Cardiac fibroblast (primary cell): ENCODE results near the gene C3orf20.
A peak's percentile ranks its signal among the peaks of the same experiment; 100 is the strongest.

ENCODE experiments used
- DNase-seq, 2 donors: peaks; one replicate each; pipeline versions ENCODE4 v3.0.0 to v3.0.0-alpha.2; 2010; ENCODE audit warnings: low read depth in 2 of 2
- H3K4me3 ChIP-seq, 2 donors: replicated peaks in 1 of 2; 1 replicate in 1 of 2; 2 replicates in 1 of 2; pipeline ENCODE4 v1.5.1; 2011; ENCODE audit warnings: low read depth in 2 of 2, low read length in 2 of 2, mild to moderate bottlenecking in 2 of 2, moderate library complexity in 1 of 2
- TF ChIP-seq, protein P1 (sequence below): IDR thresholded peaks from one replicate; pipeline ENCODE4 v1.5.1; 2011; ENCODE audit warnings: low read depth, mild to moderate bottlenecking, low read length, inconsistent platforms

The C3orf20 gene

DNA sequence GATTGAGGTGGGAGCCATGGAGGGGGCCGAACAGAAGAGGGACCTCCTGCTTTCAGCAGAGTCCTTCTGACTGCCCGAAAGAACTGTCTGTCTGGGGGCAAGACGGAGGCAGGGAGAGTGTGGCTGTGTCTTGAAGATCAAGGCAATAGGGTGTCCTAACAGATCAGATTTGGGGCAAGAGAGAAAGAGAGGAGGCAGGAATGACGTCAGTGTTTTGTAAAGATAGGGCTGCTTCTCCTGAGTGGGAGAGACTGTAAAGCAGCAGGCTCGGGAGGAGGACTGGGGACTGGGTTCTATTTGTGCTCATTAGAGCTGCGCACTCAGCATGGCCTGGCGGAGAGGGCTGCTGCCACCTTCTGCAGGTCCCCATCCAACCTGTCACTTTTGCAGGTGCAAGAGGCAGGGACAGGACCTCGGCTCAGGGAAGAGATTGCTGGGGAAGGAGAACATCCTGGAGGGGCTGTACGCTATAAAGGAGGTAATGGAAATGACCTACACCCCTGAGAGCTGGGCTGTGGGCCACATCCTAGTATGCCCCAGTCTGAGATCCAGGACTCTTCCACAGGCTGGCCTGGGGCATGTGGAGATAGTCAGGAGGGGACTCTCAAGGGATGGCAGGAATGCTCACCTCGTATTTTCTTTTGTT is 114.8 kb downstream of the C3orf20 start:
- no peak for DNase-seq
- TF ChIP-seq, protein P1, sequence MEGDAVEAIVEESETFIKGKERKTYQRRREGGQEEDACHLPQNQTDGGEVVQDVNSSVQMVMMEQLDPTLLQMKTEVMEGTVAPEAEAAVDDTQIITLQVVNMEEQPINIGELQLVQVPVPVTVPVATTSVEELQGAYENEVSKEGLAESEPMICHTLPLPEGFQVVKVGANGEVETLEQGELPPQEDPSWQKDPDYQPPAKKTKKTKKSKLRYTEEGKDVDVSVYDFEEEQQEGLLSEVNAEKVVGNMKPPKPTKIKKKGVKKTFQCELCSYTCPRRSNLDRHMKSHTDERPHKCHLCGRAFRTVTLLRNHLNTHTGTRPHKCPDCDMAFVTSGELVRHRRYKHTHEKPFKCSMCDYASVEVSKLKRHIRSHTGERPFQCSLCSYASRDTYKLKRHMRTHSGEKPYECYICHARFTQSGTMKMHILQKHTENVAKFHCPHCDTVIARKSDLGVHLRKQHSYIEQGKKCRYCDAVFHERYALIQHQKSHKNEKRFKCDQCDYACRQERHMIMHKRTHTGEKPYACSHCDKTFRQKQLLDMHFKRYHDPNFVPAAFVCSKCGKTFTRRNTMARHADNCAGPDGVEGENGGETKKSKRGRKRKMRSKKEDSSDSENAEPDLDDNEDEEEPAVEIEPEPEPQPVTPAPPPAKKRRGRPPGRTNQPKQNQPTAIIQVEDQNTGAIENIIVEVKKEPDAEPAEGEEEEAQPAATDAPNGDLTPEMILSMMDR = no peak
- H3K4me3 ChIP-seq = no peak overlapping the region

DNA sequence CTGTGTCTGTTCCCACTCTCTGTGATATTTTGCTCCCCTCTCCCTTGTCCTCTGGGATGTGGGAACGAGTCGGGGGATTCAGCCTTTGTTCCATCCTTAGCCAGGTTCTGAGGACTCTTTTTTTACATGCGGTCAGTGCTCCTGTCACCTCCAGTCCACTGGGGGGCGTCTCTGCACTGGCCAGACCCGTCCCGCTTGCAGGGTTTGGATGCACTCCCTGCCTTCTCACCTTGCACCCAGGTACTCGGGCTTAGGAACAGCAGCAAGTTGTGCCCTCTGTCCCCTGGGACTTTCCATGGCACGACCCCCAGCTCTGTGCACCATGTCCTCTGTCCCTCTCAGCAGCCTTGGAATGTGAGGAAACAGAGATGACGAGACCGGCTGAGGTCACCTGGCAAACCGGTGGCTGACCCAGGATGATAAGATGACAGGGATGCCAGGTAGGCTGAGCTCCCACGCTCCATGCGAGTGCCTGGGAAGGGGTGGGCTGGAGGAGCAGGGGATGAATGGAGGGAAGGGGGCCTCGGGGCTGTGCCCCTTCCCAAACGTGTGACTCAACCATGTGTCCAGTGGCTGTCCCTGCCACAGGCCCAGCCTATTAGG is 116.5 kb downstream of the C3orf20 start:
- TF ChIP-seq, protein P1 = peak; percentile 76
- DNase-seq = peak; percentile 46 to 57
- H3K4me3 ChIP-seq = no peak overlapping the region

DNA sequence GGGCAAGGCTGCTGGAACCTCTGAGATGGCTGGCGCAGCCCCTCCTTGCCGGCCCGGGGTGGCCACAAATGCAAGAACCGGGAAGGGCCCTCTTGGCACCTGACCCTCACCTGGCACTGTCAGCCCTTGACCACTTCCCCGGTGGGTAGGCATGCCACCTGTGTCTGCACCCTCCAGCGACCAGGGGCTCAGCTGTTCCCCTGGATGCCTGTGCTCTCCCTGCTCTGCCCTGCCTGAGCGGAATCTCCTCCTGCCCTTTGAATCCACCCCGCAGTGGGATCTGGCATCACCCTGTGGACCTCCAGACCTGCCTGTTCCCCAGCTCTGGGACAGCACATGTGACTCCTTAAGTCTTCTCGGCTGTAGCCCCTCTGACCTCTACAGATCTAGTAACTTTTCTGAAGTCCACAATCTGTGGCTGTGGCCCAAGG is 117.8 kb downstream of the C3orf20 start:
- TF ChIP-seq, protein P1 = no peak

DNA sequence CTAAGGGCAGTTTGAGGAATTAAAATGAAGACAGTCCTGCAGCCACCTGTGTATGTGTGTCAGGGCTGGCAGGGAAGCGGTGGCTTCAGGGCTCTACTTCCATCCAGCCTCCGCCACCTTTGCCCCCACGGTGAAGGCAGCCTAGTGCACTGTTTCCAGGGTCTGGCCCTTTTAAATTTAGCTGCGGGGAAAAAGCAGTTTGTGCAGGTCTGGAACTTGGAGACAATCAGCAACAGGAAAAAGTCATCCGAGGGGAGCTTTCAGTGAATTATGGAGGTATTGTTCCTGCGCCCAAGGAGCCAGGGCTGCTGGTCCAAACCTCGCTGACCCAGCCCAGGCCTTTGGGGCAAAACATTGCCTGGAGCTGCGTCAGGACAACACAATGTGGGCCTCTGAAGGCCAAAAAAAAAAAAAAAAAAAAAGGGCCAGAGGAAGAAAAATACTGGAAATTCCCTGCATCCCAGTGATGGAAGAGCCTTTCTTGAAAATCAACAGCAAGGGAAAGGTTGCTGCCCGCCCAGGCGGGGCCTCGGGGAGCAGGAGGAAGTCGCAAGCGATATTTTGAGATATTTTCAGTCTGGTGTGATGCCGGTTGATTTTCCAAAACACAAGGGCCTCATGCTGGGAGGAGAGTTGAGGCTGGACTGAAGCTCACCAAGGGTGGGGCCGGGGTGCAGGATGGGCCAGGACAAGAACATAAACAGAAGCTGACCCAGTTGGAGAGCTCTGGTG is 118.4 kb downstream of the C3orf20 start:
- TF ChIP-seq, protein P1 = no peak
- no peak for DNase-seq
- H3K4me3 ChIP-seq = no peak overlapping the region

More for the DNA sequence above, 117.8 kb downstream of the C3orf20 start:
- no peak overlapping the region for H3K4me3 ChIP-seq
- DNase-seq = no peak

DNA sequence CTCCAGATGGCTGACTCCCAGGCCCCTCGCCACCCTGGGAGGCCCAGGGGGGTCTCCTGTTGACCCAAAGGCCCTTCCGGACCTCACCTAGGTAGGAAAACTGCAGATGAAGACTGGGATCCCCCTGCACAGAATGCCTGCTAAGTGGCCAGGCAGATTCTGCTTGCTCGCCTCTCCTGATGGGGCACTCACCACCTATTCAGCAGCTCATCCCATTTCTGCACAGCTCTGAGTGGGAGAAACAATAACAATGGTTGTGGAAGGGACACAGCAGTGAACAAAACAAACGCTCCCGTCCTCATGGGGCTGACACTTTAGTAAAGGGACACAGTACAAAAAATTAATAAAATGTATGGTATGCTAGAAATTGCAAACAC is 118.9 kb downstream of the C3orf20 start:
- no peak for DNase-seq
- TF ChIP-seq, protein P1 = no peak
- H3K4me3 ChIP-seq = no peak overlapping the region

DNA sequence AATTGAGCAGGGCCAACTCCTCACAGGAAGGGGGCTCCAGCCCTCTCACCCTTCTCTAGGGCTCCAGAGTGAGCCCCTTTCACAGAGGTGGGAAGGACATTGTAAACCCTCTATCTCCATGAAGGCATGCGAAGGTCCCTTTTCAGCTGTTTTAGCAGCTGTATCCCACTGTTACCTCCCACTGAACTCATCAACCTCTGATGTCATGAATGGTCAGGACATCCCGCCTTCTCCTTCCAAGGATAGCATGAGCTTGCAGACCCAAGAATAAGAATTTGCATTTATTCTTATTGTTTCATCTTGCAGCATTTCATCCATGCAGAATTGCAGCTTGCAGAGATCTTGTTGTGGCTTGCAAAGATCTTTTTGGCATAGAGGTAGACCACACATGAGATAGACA is 119.5 kb downstream of the C3orf20 start:
- H3K4me3 ChIP-seq = no peak overlapping the region
- DNase-seq = no peak
- TF ChIP-seq, protein P1 = no peak
